Gastroesophageal sphincter (tissue), 3 donors: ENCODE results near the gene CUBN.

Source experiments
- CTCF ChIP-seq, 4 experiments: fragments of 200-600 bp in 2 of 4; fragments of 450-650 bp in 2 of 4; sonication (generic) in 1 of 4; IDR thresholded peaks; one replicate each; pipeline ENCODE4 v1.5.1; 2017 to 2019; ENCODE audit warnings: antibody characterized with exemption in 4 of 4, mild to moderate bottlenecking in 2 of 4, moderate library complexity in 2 of 4
- POLR2AphosphoS5 ChIP-seq: sonication (generic); formaldehyde crosslinking; IDR thresholded peaks from one replicate; pipeline ENCODE4 v1.6.1; 2017; ENCODE audit warnings: antibody characterized with exemption

DNA sequence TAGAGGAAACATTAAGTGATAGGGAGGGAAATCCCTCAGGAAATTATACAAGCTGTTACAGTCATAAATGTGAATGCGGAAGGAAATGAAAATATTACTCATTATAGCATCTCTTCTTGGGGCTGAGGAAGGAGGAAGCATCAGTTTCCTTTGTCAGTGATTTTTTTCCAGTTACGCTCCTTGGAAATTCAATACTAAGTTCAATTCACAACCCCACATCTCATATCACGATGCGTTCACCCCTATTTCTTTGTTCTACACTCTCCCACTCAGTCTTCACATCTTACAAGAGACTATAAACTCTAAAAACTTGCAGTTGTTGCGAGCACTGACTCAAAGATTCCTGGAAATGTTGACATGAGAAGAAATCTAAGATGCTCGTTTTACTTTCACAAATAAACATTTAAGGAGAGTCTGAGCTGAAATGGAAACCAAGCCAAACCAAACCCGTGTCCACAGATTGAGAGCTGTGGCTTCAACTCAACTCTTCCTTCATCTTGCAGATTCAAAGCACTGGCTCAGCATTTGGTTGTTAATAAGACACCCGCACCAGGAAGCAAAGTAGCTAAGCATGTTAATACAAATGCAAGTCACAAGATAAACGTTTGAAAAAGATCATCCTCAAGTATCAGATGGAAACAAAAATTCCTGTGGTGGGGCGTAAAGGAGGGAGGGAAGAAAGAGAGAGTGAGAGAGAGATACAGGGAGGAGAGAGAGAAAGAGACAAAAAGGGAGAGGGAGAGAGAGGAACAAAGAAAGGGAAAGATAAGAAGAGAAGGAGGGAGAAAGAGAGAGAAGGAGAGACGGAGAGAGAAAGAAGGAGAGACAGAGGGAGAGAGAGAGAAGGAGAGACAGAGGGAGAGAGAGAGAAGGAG is 162.4 kb downstream of the CUBN start:
- no peak for TF ChIP-seq CTCF (IDR thresholded peaks at IDR 0.05)
- no peak for TF ChIP-seq POLR2AphosphoS5
